Measurements from ENCODE around the gene PDX1.

PDX1 gene

DNA sequence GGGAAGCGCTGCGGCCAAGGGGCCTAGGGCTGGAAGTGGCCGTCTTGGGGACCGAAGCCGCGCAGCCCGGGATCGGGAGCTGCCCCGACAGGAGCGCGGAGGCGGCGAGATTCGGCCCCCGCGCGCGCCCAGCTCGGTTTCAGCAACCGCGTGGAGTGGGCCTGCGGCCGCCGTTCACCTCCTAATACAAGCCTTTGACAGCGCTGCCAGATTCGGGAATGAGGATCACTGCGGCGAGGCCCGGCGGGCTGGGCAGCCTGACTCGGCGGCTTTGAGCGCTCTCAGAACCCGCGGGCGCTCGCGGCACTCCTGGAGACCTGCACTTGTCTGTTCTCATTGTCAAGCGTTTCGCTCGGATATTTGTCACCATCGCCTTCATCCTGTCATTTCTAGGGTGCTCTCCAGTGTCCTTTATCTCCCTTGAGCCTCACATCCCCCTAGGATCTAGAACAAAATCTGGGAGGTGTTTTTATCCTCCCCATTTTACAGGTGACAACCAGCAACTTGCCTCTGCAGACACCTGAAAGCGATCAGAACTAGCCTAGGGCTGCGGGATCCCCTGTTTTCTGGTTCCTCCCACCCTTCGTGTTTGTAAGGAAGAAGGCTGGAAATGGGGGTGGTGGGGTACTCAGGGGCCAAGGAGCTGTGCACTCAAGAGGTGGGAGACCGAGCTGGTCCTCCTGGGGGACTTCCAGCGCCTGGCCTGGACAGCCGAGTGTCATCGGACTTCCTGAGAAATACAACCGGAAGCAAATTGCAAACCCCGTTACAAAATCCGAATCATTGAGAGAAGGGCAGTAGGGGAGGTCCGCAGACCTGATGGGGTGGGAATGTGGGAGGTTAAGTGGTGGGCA lies 50.8 kb downstream of the PDX1 start:
- DNase-seq, result no peak

- no peak for DNase-seq
Observed at GRCh38 chr13:27971236-27971645, 51.4 kb downstream of the PDX1 start.

GRCh38 chr13:27971776-27972477 lies 52.1 kb downstream of the PDX1 start:
- no peak for DNase-seq

- DNase-seq, result no peak
Observed at GRCh38 chr13:27972478-27972820, 52.6 kb downstream of the PDX1 start.

DNA sequence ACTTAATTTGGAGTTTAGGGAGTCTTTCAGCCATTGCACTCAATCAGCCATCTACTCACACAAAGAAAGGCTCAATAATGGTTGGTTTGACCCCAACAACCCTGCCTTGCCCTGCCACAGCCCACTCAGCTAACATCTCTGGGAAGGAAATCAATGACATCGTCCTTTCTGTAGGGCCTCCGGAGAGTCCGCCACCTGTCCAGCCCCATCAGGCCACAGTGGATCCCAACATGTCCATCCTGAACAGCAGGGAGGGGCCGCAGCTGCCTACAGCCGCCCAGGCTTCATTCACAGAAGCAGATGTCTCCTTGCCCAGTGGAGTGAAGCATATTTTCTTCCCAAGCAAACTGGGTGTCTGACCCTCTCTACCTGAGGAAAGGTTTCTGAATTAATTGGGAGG lies 53.5 kb downstream of the PDX1 start:
- DNase-seq, result no peak

GRCh38 chr13:27973961-27974662 lies 54.3 kb downstream of the PDX1 start:
- no peak for DNase-seq
